Thymus (tissue), 11 donors: ENCODE results near the gene PKD1L1. TPM values are rescaled to one million over a fixed set of nuclear protein-coding genes. Genes with fewer than 3 reads are reported as not detected.
"Not testable (repeated sequence)": the region's sequence is repeated elsewhere in the genome, so short reads cannot be mapped to it uniquely, and the experiment has no call there.

Source experiments
- DNase-seq, 9 donors: peaks; one replicate each; pipeline ENCODE4 v3.0.0-alpha.2; 2013; ENCODE audit warnings: low spot score in 9 of 9, low read depth in 6 of 9, missing footprints in 1 of 9
- H3K27ac ChIP-seq, 2 donors: one replicate each; pipeline ENCODE4 v1.5.1; 2013; ENCODE audit warnings: control low read depth in 1 of 2, low read depth in 1 of 2, low read length in 1 of 2, mild to moderate bottlenecking in 1 of 2, moderate library complexity in 1 of 2
- H3K27me3 ChIP-seq, 2 donors: one replicate each; pipeline ENCODE4 v1.5.1; 2013; ENCODE audit warnings: low read length in 1 of 2; ENCODE audit not compliant: control insufficient read depth in 2 of 2, insufficient read depth in 1 of 2
- H3K36me3 ChIP-seq, 2 donors: one replicate each; pipeline ENCODE4 v1.5.1; 2013; ENCODE audit warnings: low read length in 1 of 2, mild to moderate bottlenecking in 1 of 2, moderate library complexity in 1 of 2; ENCODE audit not compliant: control insufficient read depth in 2 of 2, insufficient read depth in 2 of 2
- H3K4me1 ChIP-seq, 2 donors: one replicate each; pipeline ENCODE4 v1.5.1; 2013; ENCODE audit warnings: low read length in 2 of 2; ENCODE audit not compliant: control insufficient read depth in 2 of 2, insufficient read depth in 2 of 2
- H3K4me3 ChIP-seq, 2 donors: one replicate each; pipeline ENCODE4 v1.5.1; 2013; ENCODE audit warnings: low read length in 2 of 2, control low read depth in 1 of 2, mild to moderate bottlenecking in 1 of 2
- H3K9me3 ChIP-seq, 2 donors: one replicate each; pipeline ENCODE4 v1.5.1; 2013; ENCODE audit warnings: low read length in 1 of 2, mild to moderate bottlenecking in 1 of 2; ENCODE audit not compliant: control insufficient read depth in 2 of 2, insufficient read depth in 1 of 2
- WGBS: extraction: QIAGEN DNeasy Blood & Tissue Kit; methylation state at CpG from one replicate; pipeline ENCODE4 v1.1.7; 2013; 5-methylcytosine and 5-hydroxymethylcytosine counted together
- polyA plus RNA-seq: library from polyadenylated mRNA; stranded (reverse); fragments of 200-250 nt; gene quantifications from one replicate; pipeline ENCODE4 v1.2.3, GENCODE V29; 2013
- total RNA-seq: library from RNA; stranded (reverse); fragments of 120-200 nt; gene quantifications from one replicate; pipeline ENCODE4 v1.2.4, GENCODE V29; 2013
- donor health status: healthy.

Gene PKD1L1
- total and polyA plus RNA-seq, 2 donors: 0.19 to 0.78 TPM

DNA sequence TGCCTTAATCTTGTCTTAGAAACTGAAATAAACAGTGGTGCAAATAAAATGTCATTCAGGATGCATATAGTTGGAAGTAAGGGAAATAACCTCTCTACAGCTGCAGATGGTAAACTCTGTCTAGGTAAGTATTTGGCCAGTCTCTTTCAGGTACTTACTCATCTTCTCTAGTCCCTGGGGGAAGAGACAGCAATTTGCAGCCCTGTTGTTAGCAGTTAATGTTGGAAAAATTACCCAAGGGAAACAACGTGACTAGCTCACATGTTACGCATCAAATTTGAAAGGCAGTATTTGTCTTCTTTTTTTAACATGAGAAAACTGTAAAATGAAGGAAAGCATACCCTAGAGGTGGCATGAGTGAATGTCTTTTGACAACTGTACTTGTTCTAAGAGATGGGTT, 34.3 kb upstream of the PKD1L1 start:
- 86% methylated on average over 2 of the region's 2 CpGs for WGBS
- Histone ChIP-seq H3K27me3 (no peaks in the 10 kb centered on the region), H3K4me1 (peaks cover 3 to 9% of the 10 kb centered on the region in 2 donors), H3K36me3 (peaks cover 4 to 6% of the 10 kb centered on the region in 2 donors), H3K4me3 (no peak overlapping the region), H3K27ac (no peak overlapping the region), H3K9me3 (no peaks in the 10 kb centered on the region)
- no peak for DNase-seq

DNA sequence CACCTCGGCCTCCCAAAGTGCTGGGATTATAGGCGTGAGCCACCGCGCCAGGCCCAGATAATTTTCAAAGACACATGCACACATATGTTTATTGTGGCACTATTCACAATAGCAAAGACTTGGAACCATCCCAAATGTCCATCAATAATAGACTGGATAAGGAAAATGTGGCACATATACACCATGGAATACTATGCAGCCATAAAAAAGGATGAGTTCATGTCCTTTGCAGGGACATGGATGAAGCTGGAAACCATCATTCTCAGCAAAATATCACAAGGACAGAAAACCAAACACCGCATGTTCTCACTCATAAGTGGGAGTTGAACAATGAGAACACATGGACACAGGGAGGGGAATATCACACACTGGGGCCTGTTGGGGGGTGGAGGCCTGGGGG, 32.4 kb upstream of the PKD1L1 start:
- DNase-seq, H3K27ac ChIP-seq, H3K4me3 ChIP-seq, H3K4me1 ChIP-seq, H3K9me3 ChIP-seq, H3K27me3 ChIP-seq: not testable (repeated sequence)
- WGBS: 99% methylated on average over 4 of the region's 5 CpGs
- H3K36me3 ChIP-seq: peaks cover 22 to 23% of the 10 kb centered on the region in 2 donors

DNA sequence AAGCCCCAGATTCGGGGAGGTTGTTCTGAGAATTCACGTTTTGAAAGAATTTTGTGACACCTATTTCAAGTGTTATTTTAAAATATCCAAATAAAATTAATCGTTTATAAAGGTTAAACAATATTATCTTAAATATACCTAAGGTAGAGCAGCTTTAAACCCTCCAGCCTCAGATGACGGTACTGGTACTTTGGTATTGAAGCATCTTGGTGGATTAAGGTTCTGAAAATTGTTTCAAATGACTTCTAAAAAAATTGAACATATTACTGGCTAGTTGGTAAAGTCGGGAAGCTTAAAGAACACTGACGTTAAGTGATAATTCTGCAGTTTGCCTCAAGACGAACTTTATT, 31.5 kb upstream of the PKD1L1 start:
- DNase-seq: no peak
- Histone ChIP-seq H3K4me3 (peak overlapping the region; percentile 58 to 88), H3K27ac (peak overlapping the region; percentile 56 to 93), H3K9me3 (no peaks in the 10 kb centered on the region), H3K27me3 (no peaks in the 10 kb centered on the region), H3K4me1 (peaks cover 3 to 9% of the 10 kb centered on the region in 2 donors), H3K36me3 (peaks cover 27 to 29% of the 10 kb centered on the region in 2 donors)
- 63% methylated on average over 7 of the region's 7 CpGs for WGBS

DNA sequence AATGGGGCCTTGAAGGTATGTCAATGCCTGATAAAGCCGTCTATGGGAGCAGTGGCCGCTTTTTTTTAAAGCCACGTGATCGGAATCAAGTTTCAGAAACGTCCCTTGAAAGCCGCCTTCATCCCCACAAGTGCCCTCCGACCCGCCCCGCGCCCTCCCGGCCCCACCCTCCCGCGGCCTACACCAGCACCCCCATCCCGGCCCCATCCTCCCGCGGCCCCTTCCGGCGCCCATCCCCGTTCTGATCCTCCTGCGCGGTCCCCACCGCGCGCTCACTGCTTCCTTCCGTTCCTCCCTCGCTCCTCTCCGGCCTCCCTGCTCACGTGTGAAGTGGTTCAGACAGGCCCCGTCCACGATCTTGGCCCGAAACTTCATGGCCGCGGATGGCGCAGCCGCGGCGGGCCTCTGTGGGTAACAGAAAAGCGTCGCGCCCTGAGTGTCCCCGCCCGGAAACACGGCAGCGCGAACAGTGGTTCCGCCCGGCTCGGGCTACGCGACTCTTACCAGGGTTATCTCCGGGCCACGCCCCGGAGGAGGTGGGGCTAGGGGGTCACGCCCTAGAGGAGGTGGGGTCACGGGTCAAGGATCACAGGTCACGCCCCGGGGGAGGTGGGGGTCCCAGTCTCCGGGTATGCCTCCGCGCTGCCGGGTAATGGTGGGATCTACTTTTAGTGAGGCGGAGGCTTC, 31.0 kb upstream of the PKD1L1 start, which contains the start of gene HUS1:
Gene HUS1 (minus strand): TSS at position 471 of the 687 bp plus-strand sequence. CDS start 96 bp downstream, at position 375.
- 3% methylated on average over 62 of the region's 62 CpGs for WGBS
- H3K27me3 ChIP-seq: no peaks in the 10 kb centered on the region

DNA sequence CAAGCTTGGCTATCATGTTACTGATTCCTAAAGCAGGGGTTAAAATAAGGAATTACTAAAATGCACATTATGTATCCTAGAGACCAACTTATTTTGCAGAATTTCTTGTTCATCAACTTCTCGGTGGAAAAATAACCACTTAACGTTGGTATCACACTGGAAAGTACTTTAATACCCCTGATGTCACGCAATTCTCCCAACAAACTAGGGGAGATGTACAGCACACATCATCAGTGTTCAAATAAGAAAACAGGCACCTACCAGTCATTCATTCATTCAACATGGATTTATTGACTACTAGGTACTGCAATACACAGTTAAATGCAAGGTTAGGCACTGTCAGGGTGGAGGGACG, 30.5 kb upstream of the PKD1L1 start:
- 29% methylated on average over 4 of the region's 4 CpGs for WGBS
- H3K36me3 ChIP-seq: peaks cover 38 to 40% of the 10 kb centered on the region in 2 donors
- DNase-seq: peak in 2 of 9 donors; percentile 18
- H3K27me3 ChIP-seq: no peaks in the 10 kb centered on the region
- H3K4me3 ChIP-seq: peak overlapping the region; percentile 58 to 88
- H3K27ac ChIP-seq: peak overlapping the region; percentile 91 to 93
- peaks cover 3 to 9% of the 10 kb centered on the region in 2 donors for H3K4me1 ChIP-seq
- H3K9me3 ChIP-seq: no peaks in the 10 kb centered on the region

More for the DNA sequence above, 31.0 kb upstream of the PKD1L1 start, which contains the start of gene HUS1:
- no peaks in the 10 kb centered on the region for H3K9me3 ChIP-seq
- H3K27ac ChIP-seq: peak within 1 kb of the TSS; percentile 91 to 93
- peaks cover 32 to 35% of the 10 kb centered on the region in 2 donors for H3K36me3 ChIP-seq
- DNase-seq: peak; percentile 73 to 95 (median 86)
- peak within 1 kb of the TSS; percentile 58 to 88 for H3K4me3 ChIP-seq
- peaks cover 3 to 9% of the 10 kb centered on the region in 2 donors for H3K4me1 ChIP-seq

DNA sequence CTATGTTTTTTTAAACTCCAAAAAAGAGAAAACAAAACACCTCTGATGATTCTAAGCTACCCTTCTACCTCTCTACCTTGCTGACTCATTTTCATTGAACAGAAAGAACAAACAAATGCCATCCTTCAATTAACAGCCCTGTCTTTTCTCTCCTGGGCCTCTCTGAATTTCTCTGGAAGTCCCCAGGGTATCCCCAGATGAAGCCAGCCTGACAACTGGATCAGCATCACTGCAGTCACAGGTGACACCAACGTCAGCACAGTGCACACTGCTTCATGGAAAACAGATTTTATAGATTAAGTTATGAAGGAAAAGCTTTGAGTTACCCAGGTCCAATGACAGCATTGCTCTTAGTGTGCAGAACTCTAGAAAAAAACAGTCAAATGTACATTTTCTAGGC, 25.5 kb upstream of the PKD1L1 start:
- 91% methylated on average over 1 of the region's 1 CpG for WGBS
- Histone ChIP-seq H3K9me3 (no peaks in the 10 kb centered on the region), H3K27me3 (no peaks in the 10 kb centered on the region), H3K27ac (no peak overlapping the region), H3K4me3 (no peak overlapping the region), H3K4me1 (peaks cover 2 to 5% of the 10 kb centered on the region in 2 donors), H3K36me3 (peaks cover 43 to 61% of the 10 kb centered on the region in 2 donors)
- DNase-seq: no peak

DNA sequence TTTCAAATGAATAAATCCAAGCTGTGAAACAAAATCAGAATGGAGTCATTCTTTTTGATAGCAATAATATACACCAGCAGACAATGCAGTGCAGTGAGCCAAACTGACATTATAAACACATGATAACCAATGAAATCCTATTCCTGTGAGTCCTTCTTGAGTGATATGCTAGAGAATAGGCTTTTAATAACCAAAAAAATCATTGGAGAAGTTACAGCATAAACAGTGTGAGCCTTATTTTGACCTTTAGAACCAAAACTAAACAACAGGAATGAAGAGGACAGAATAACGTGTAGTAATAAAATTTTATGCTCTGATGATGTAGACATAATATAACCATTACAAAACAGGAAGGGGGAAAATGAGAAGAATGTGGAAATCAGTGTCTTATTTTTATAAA, 22.5 kb upstream of the PKD1L1 start:
- no peaks in the 10 kb centered on the region for H3K27me3 ChIP-seq
- H3K9me3 ChIP-seq: no peaks in the 10 kb centered on the region
- H3K4me1 ChIP-seq: no peaks in the 10 kb centered on the region
- H3K36me3 ChIP-seq: peaks cover 40 to 66% of the 10 kb centered on the region in 2 donors
- no peak overlapping the region for H3K27ac ChIP-seq
- DNase-seq: no peak
- no peak overlapping the region for H3K4me3 ChIP-seq
- 90% methylated on average over 1 of the region's 1 CpG for WGBS

DNA sequence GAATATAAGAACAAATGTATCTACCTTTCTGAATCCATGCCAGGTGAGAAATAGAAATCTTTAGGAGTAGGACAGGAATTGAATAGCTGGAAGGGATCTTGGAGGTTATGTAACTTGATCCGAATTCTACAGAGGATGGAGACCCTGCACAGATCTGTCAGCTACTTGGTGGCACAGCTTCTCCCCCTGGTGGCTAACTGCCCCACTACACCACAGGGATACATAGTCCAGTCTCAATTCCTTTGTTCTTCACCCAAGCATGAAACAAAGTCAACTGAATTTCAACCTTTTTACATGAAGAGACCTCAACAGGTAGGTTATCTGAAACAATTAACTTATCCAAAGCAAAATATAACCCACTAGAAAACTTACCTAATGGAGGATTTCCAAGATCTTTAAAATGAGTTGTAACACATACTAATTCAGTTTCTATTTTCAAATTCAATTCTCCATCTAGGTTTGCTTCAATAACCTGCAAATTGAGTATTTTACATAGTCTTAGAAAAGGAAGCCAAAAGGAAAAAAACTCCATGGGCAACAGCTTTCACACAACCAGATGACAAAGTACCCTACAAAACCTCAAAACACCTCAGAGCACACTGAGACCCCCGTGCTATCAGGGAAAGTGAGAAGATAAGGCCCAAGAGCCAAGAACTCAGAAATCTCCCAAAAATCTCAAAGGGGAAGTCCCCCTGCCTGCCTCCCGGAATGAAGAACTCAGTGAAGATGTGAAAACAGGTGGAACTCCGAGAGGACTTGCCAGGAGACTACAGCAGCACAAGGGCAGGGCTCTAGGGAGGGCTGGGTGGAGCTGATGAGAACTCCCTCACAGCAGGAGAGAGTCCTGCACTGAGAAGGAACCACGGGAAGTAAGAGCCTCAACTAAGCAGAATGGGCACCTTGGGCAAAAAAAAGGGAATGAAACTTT, 20.8 kb upstream of the PKD1L1 start:
- H3K4me3 ChIP-seq: no peak overlapping the region
- H3K36me3 ChIP-seq: peaks cover 43 to 68% of the 10 kb centered on the region in 2 donors
- H3K4me1 ChIP-seq: no peaks in the 10 kb centered on the region
- no peaks in the 10 kb centered on the region for H3K27me3 ChIP-seq
- DNase-seq: peak in 4 of 9 donors; percentile 13 to 57 (median 40)
- H3K9me3 ChIP-seq: no peaks in the 10 kb centered on the region
- 90% methylated on average over 5 of the region's 5 CpGs for WGBS
- no peak overlapping the region for H3K27ac ChIP-seq

DNA sequence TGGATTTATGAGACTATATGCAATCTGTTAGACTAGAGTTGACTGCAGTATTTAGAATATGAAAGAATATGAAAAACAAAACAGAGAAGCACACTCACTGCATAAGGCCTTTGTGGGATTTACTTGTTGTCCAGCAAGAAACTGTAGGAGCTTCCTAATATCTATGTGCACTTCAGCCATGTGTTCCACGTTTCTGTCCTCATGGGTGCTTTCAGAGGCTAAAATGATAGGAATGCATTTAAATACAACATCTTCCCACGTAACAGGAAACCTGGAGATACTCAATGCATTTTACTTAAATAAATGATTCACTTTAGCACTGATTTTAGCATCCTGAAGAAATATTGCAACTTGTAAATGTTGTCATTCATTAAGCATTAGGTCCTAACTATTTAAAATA, 19.4 kb upstream of the PKD1L1 start:
- Histone ChIP-seq H3K9me3 (no peaks in the 10 kb centered on the region), H3K4me3 (no peak overlapping the region), H3K36me3 (peaks cover 44 to 62% of the 10 kb centered on the region in 2 donors), H3K27ac (no peak overlapping the region), H3K4me1 (no peaks in the 10 kb centered on the region), H3K27me3 (no peaks in the 10 kb centered on the region)
- DNase-seq: no peak
- WGBS: over 99% methylated on average over 2 of the region's 2 CpGs
